GM21447 (cell line): Measurements from ENCODE around the gene PLPP4.
A peak's percentile ranks its signal among the peaks of the same experiment; 100 is the strongest.
"Not testable (repeated sequence)": the region's sequence is repeated elsewhere in the genome, so short reads cannot be mapped to it uniquely, and the experiment has no call there.

Experiments used
- ATAC-seq: cut with Tn5 transposase; IDR thresholded peaks from one replicate; pipeline ENCODE4 v1.9.1; 2021; ENCODE audit not compliant: unreplicated experiment

PLPP4 gene

GRCh38 chr10:120485946-120486345, 28.9 kb downstream of the PLPP4 start:
- no peak for ATAC-seq

- no peak for ATAC-seq
Observed at GRCh38 chr10:120486671-120487205, 29.7 kb downstream of the PLPP4 start.

GRCh38 chr10:120490288-120490687, 33.3 kb downstream of the PLPP4 start:
- no peak for ATAC-seq

GRCh38 chr10:120492346-120492745, 35.3 kb downstream of the PLPP4 start:
- ATAC-seq = no peak

- peak; percentile 72 for ATAC-seq
Observed at GRCh38 chr10:120493411-120494312, 36.6 kb downstream of the PLPP4 start.

GRCh38 chr10:120494313-120494710, 37.3 kb downstream of the PLPP4 start:
- ATAC-seq = no peak

- no peak for ATAC-seq
Observed at GRCh38 chr10:120495226-120496009, 38.4 kb downstream of the PLPP4 start.

- no peak for ATAC-seq
Observed at GRCh38 chr10:120499883-120500282, 42.9 kb downstream of the PLPP4 start.

GRCh38 chr10:120503689-120504088, 46.7 kb downstream of the PLPP4 start:
- no peak for ATAC-seq

- not testable (repeated sequence) for ATAC-seq
Observed at GRCh38 chr10:120504227-120504626, 47.2 kb downstream of the PLPP4 start.

- no peak for ATAC-seq
Observed at GRCh38 chr10:120505056-120505455, 48.0 kb downstream of the PLPP4 start.

- ATAC-seq = no peak
Observed at GRCh38 chr10:120505866-120506265, 48.8 kb downstream of the PLPP4 start.

GRCh38 chr10:120506674-120507073, 49.6 kb downstream of the PLPP4 start:
- ATAC-seq = no peak

GRCh38 chr10:120507175-120507574, 50.1 kb downstream of the PLPP4 start:
- no peak for ATAC-seq

- no peak for ATAC-seq
Observed at GRCh38 chr10:120507651-120508050, 50.6 kb downstream of the PLPP4 start.

- ATAC-seq = no peak
Observed at GRCh38 chr10:120508393-120508792, 51.4 kb downstream of the PLPP4 start.

- ATAC-seq = no peak
Observed at GRCh38 chr10:120508966-120509365, 51.9 kb downstream of the PLPP4 start.

GRCh38 chr10:120511165-120511564, 54.1 kb downstream of the PLPP4 start:
- no peak for ATAC-seq

- ATAC-seq = no peak
Observed at GRCh38 chr10:120513307-120513796, 56.3 kb downstream of the PLPP4 start.

GRCh38 chr10:120514035-120514620, 57.1 kb downstream of the PLPP4 start:
- ATAC-seq = no peak

GRCh38 chr10:120514959-120515358, 57.9 kb downstream of the PLPP4 start:
- ATAC-seq = no peak
